SK-N-SH (cell line): ENCODE measurements around the gene NYNRIN. TPM values are rescaled to one million over a fixed set of nuclear protein-coding genes. Genes with fewer than 3 reads are reported as not detected.

Experiments
- CTCF ChIA-PET: fragments of 300-600, 350-600 bp; formaldehyde crosslinking; extraction: SDS; loops from one replicate; lab custom pipeline; 2021; lab: Yijun Ruan, JAX
- POLR2A ChIA-PET: fragments of 350-600 bp; sonication (Branson Sonifier 250); formaldehyde crosslinking; extraction: SDS; loops from one replicate; lab custom pipeline; 2020; ENCODE audit warnings: antibody characterized with exemption, inconsistent platforms; lab: Yijun Ruan, JAX
- DNase-seq: peaks from one replicate; pipeline ENCODE4 v3.0.0; 2012
- H2AFZ ChIP-seq: fragments of 200-600 bp; sonication (generic); 2 replicates; pipeline ENCODE4 v1.8.1; 2016; ENCODE audit warnings: antibody characterized with exemption, mild to moderate bottlenecking, low read depth
- H3F3A ChIP-seq: fragments of 200-600 bp; sonication (generic); replicated peaks from 2 replicates; pipeline ENCODE3; 2016; ENCODE audit warnings: antibody characterized with exemption, mild to moderate bottlenecking; ENCODE audit not compliant: insufficient read depth
- H3K27ac ChIP-seq, 2 experiments: fragments of 200-500 bp in 1 of 2; fragments of 200-600 bp in 1 of 2; sonication (Bioruptor generic) in 1 of 2; sonication (generic), shearing (Covaris generic) in 1 of 2; 2 replicates each; pipeline versions ENCODE4 v1.5.1 to v1.6.1; 2014 to 2016; ENCODE audit warnings: low read depth in 2 of 2, inconsistent platforms in 1 of 2, low read length in 1 of 2, mild to moderate bottlenecking in 1 of 2, mixed read lengths in 1 of 2
- H3K27me3 ChIP-seq: fragments of 200-600 bp; sonication (generic), shearing (Covaris generic); 2 replicates; pipeline ENCODE4 v1.6.1; 2016; ENCODE audit warnings: mixed run types; ENCODE audit not compliant: insufficient read depth
- H3K36me3 ChIP-seq, 2 experiments: fragments of 200-500 bp in 1 of 2; fragments of 200-600 bp in 1 of 2; sonication (Bioruptor generic) in 1 of 2; sonication (generic) in 1 of 2; replicated peaks in 1 of 2; 2 replicates each; pipeline versions ENCODE3 to v1.5.1; 2014 to 2016; ENCODE audit warnings: low read length in 1 of 2, mild to moderate bottlenecking in 1 of 2; ENCODE audit not compliant: insufficient read depth in 2 of 2, control insufficient read depth in 1 of 2
- H3K4me1 ChIP-seq, 2 experiments: fragments of 200-500 bp in 1 of 2; fragments of 200-600 bp in 1 of 2; sonication (Bioruptor generic) in 1 of 2; sonication (generic), shearing (Covaris generic) in 1 of 2; 2 replicates each; pipeline versions ENCODE4 v1.5.1 to v1.6.1; 2014 to 2016; ENCODE audit warnings: low read depth in 1 of 2, low read length in 1 of 2, mixed run types in 1 of 2; ENCODE audit not compliant: insufficient read depth in 2 of 2, control insufficient read depth in 1 of 2
- H3K4me2 ChIP-seq: fragments of 200-600 bp; sonication (generic), shearing (Covaris generic); 2 replicates; pipeline ENCODE4 v1.6.1; 2017; ENCODE audit warnings: mixed run types
- H3K4me3 ChIP-seq, 2 experiments: fragments of 200-500 bp in 1 of 2; fragments of 200-600 bp in 1 of 2; sonication (Bioruptor generic) in 1 of 2; sonication (generic), shearing (Covaris generic) in 1 of 2; 2 replicates each; pipeline versions ENCODE4 v1.5.1 to v1.8.1; 2014 to 2016; ENCODE audit warnings: low read depth in 2 of 2, inconsistent platforms in 1 of 2, low read length in 1 of 2, mild to moderate bottlenecking in 1 of 2, mixed read lengths in 1 of 2, moderate library complexity in 1 of 2
- H3K79me2 ChIP-seq: fragments of 200-600 bp; sonication (generic); 2 replicates; pipeline ENCODE4 v1.8.1; 2017; ENCODE audit warnings: mild to moderate bottlenecking; ENCODE audit not compliant: insufficient read depth
- H3K9ac ChIP-seq: fragments of 200-600 bp; sonication (generic); 2 replicates; pipeline ENCODE4 v1.6.1; 2017; ENCODE audit warnings: mixed run types
- H3K9me2 ChIP-seq: fragments of 200-600 bp; sonication (generic); 2 replicates; pipeline ENCODE4 v1.6.1; 2017; ENCODE audit warnings: mixed run types
- H3K9me3 ChIP-seq: fragments of 200-600 bp; sonication (generic); 2 replicates; pipeline ENCODE4 v1.6.1; 2017; ENCODE audit warnings: mixed run types, mild to moderate bottlenecking, moderate library complexity
- H4K20me1 ChIP-seq: fragments of 200-600 bp; sonication (generic); 2 replicates; pipeline ENCODE4 v1.6.1; 2017; ENCODE audit warnings: mild to moderate bottlenecking, mixed run types; ENCODE audit not compliant: insufficient read depth
- CHD2 ChIP-seq: fragments of 150-350 bp; IDR thresholded peaks from 2 replicates; pipeline ENCODE4 v1.6.1; 2018; ENCODE audit warnings: low read length; ENCODE audit not compliant: partially characterized antibody
- ELF1 ChIP-seq: IDR thresholded peaks from 2 replicates; pipeline ENCODE4 v1.4.0; 2012
- GABPA ChIP-seq: IDR thresholded peaks from 2 replicates; pipeline ENCODE4 v1.4.0; 2012; ENCODE audit warnings: low read depth, mild to moderate bottlenecking
- MAX ChIP-seq: IDR thresholded peaks from 2 replicates; pipeline ENCODE4 v1.4.0; 2012; ENCODE audit warnings: low read depth
- MEF2A ChIP-seq: IDR thresholded peaks from 2 replicates; pipeline ENCODE4 v1.4.0; 2012; ENCODE audit warnings: low read depth, borderline replicate concordance
- MXI1 ChIP-seq: IDR thresholded peaks from 2 replicates; pipeline ENCODE4 v1.6.1; 2012; ENCODE audit warnings: mild to moderate bottlenecking, low read depth, low read length, improper control_type of control experiment
- NFIC ChIP-seq: IDR thresholded peaks from 2 replicates; pipeline ENCODE4 v1.4.0; 2012; ENCODE audit warnings: borderline replicate concordance
- NRF1 ChIP-seq: IDR thresholded peaks from 2 replicates; pipeline ENCODE4 v1.6.1; 2012; ENCODE audit warnings: low read depth, mild to moderate bottlenecking, low read length
- POLR2AphosphoS5 ChIP-seq: IDR thresholded peaks from 2 replicates; pipeline ENCODE4 v1.6.1; 2012; ENCODE audit warnings: low read depth, low read length
- RCOR1 ChIP-seq: fragments of 150-350 bp; IDR thresholded peaks from 2 replicates; pipeline ENCODE4 v1.6.1; 2017; ENCODE audit warnings: antibody characterized with exemption, low read length
- RFX5 ChIP-seq: IDR thresholded peaks from 2 replicates; pipeline ENCODE4 v1.6.1; 2012; ENCODE audit warnings: mild to moderate bottlenecking, improper control_type of control experiment, low read length
- RXRA ChIP-seq: IDR thresholded peaks from 2 replicates; pipeline ENCODE4 v1.4.0; 2012; ENCODE audit warnings: low read depth, mild to moderate bottlenecking, borderline replicate concordance
- SIN3A ChIP-seq: IDR thresholded peaks from 2 replicates; pipeline ENCODE4 v1.6.1; 2012; ENCODE audit warnings: low read depth, mild to moderate bottlenecking, low read length, moderate library complexity, borderline replicate concordance
- TAF1 ChIP-seq: IDR thresholded peaks from 2 replicates; pipeline ENCODE4 v1.6.1; 2012; ENCODE audit warnings: low read depth, mild to moderate bottlenecking, low read length, moderate library complexity, borderline replicate concordance
- TCF12 ChIP-seq: IDR thresholded peaks from 2 replicates; pipeline ENCODE4 v1.4.0; 2012
- TEAD4 ChIP-seq: IDR thresholded peaks from 2 replicates; pipeline ENCODE4 v1.4.0; 2012; ENCODE audit warnings: mild to moderate bottlenecking, borderline replicate concordance; ENCODE audit not compliant: insufficient read depth
- USF2 ChIP-seq: fragments of 150-350 bp; IDR thresholded peaks from 2 replicates; pipeline ENCODE4 v1.6.1; 2017; ENCODE audit warnings: antibody characterized with exemption, low read length, low read depth, borderline replicate concordance
- YY1 ChIP-seq: IDR thresholded peaks from 2 replicates; pipeline ENCODE4 v1.4.0; 2012; ENCODE audit warnings: low read depth, mild to moderate bottlenecking
- WGBS: methylation state at CpG from one replicate; pipeline ENCODE4 v1.1.6; 2017; ENCODE audit warnings: low lambda C conversion rate; 5-methylcytosine and 5-hydroxymethylcytosine counted together
- polyA plus RNA-seq, 3 experiments: library from polyadenylated mRNA; depleted of rRNA; stranded (reverse); fragments of >200 nt; gene quantifications; 2 replicates each; pipeline ENCODE4 v1.2.3, GENCODE V29; 2012

NYNRIN gene
- polyA plus RNA-seq, 1 of the 3 experiments (the other 2 are of a cell fraction) = 4.8 TPM

DNA sequence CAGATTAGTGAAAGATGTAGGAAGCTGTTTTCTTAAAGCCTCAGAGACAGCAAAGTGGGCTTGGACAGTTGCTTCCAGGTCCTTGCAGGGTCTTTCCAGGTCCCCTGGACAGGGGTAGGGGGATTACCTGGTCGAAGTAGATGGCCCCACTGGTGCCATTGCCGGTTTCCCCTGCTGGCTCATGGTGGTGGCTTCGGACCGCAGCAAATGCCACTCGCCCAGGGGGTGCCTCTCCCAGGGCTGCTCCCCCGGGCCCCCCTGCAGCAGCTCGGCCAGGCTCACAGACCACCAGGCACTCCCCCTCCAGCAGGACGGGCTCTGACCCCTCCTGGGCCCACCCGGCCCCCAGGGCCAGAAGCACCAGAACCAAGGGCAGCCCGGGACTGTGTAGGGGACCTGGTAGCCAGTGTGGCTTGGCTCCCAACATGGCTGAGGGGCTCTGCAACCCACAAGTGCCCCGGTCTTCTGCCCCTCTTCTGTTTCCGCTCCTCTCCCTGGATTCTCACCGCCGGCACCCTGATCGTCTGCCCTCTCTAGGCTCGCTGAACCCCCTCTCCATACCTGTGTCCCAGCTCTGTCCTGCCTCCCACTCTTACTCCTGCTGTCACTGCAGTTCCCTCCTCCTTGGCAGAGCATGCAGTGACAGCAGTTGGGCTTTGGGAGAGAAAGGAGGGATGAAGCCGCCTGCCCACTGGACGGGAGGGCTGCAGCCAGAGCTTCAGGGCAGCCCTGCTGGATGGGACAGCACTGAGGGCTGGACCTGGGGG, 30.0 kb downstream of the NYNRIN start:
- Histone ChIP-seq H3K9ac (peak overlapping the region; percentile 95; the same call in 1 of the 2 replicates), H3K4me1 (peaks cover 26 to 35% of the 10 kb centered on the region in 2 experiments; a peak in 3 of 4 replicates), H3K4me2 (peak overlapping the region; percentile 83), H3F3A (peaks cover 10% of the 10 kb centered on the region), H4K20me1 (peaks cover 12% of the 10 kb centered on the region), H3K9me3 (no peaks in the 10 kb centered on the region), H2AFZ (no peak overlapping the region), H3K36me3 (peaks cover 17 to 18% of the 10 kb centered on the region in 2 experiments), H3K9me2 (no peaks in the 10 kb centered on the region), H3K27ac (peak overlapping the region; percentile 79 to 83; a peak in 2 of 4 replicates), H3K4me3 (peak overlapping the region in 1 of 2 experiments; percentile 87; a peak in 1 of 4 replicates), H3K79me2 (peaks cover 28% of the 10 kb centered on the region)
- POLR2A ChIA-PET = interaction anchor here (3.9 kb wide), 1 partner anchor 63 kb away, joined by 37 read pairs; no protein-coding TSS in a partner anchor
- WGBS = 81% methylated on average over 9 of the region's 18 CpGs
- TF ChIP-seq NFIC (no peak), MEF2A (no peak), TCF12 (no peak), TEAD4 (no peak), SIN3A (no peak)
- TF ChIP-seq, all 33 proteins: peak for 0
- DNase-seq = no peak
- H3K27me3 ChIP-seq = no peaks in the 10 kb centered on the region
- CTCF ChIA-PET = interaction anchor here (1.0 to 16.4 kb wide), 9 partner anchors 8 to 186 kb away, joined by 3 to 445 read pairs (median 6); partner anchors contain the start of genes ADCY4, RIPK3, SDR39U1 and TINF2

- peaks cover 26 to 35% of the 10 kb centered on the region in 2 experiments; a peak in 3 of 4 replicates for H3K4me1 ChIP-seq
- ChIA-PET POLR2A (interaction anchor here (0.8 to 3.9 kb wide), 8 partner anchors 10 to 187 kb away, joined by 3 to 37 read pairs (median 8); partner anchors contain the start of genes NFATC4, NYNRIN and TINF2), CTCF (interaction anchor here (1.0 to 16.4 kb wide), 14 partner anchors 11 to 121 kb away, joined by 3 to 445 read pairs (median 37); partner anchors contain the start of genes ADCY4, CIDEB, NFATC4 and RIPK3)
- peak; percentile 41; the same call in 1 of the 2 replicates for TF ChIP-seq ELF1
- TF ChIP-seq RXRA = no peak
- no peak for TF ChIP-seq RCOR1
- no peak for TF ChIP-seq MEF2A
- TF ChIP-seq TCF12 = no peak
- TF ChIP-seq YY1 = 0 out of 2 replicates have a peak, but pooled peaks have one; percentile 17
- TF ChIP-seq RFX5 = no peak
- peak; percentile 67 for TF ChIP-seq MAX
- TF ChIP-seq POLR2AphosphoS5 = peak; percentile 90
- no peak for TF ChIP-seq USF2
- TF ChIP-seq CHD2 = no peak
- TF ChIP-seq TAF1 = peak; percentile 77
- TF ChIP-seq NRF1 = peak; percentile 27; the same call in 1 of the 2 replicates
- TF ChIP-seq SIN3A = no peak
- peak; percentile 49; the same call in 1 of the 2 replicates for TF ChIP-seq GABPA
- TF ChIP-seq MXI1 = peak; percentile 36; the same call in 1 of the 2 replicates
- TF ChIP-seq, all 33 proteins: peak for 8
- H3K9me2 ChIP-seq = no peaks in the 10 kb centered on the region
- peaks cover 21 to 22% of the 10 kb centered on the region in 2 experiments for H3K36me3 ChIP-seq
- no peaks in the 10 kb centered on the region for H3K27me3 ChIP-seq
- H4K20me1 ChIP-seq = peaks cover 12% of the 10 kb centered on the region
- peak within 1 kb of the TSS; percentile 79 to 83 for H3K27ac ChIP-seq
- H3K79me2 ChIP-seq = peaks cover 29% of the 10 kb centered on the region
- peak within 1 kb of the TSS; percentile 71 to 87 for H3K4me3 ChIP-seq
- DNase-seq = peak; percentile 96
- peaks cover 13% of the 10 kb centered on the region for H3F3A ChIP-seq
- peak within 1 kb of the TSS; percentile 95 for H3K9ac ChIP-seq
- H3K9me3 ChIP-seq = no peaks in the 10 kb centered on the region
- H2AFZ ChIP-seq = peak within 1 kb of the TSS; percentile 88; the same call in 1 of the 2 replicates
- H3K4me2 ChIP-seq = peak within 1 kb of the TSS; percentile 98
- WGBS = 30% methylated on average over 25 of the region's 57 CpGs
Measured at GRCh38 chr14:24429395-24430142, 30.8 kb downstream of the NYNRIN start, which contains the start of the genes CBLN3 and KHNYN. Gene CBLN3 (minus strand): TSS chr14:24429668. CDS start chr14:24429054, 614 bp downstream. Gene KHNYN (plus strand): TSS chr14:24429954. CDS start chr14:24430731, 777 bp downstream.
